PC-3 (cell line): Measurements from ENCODE around the gene PCDH15.

Source experiments
- EZH2 ChIP-seq: fragments of 300-600 bp; sonication (generic); IDR thresholded peaks from one replicate; pipeline ENCODE4 v1.6.1; 2017; ENCODE audit warnings: antibody characterized with exemption, mild to moderate bottlenecking, low read length; ENCODE audit not compliant: unreplicated experiment
- EZH2phosphoT487 ChIP-seq: fragments of 300-600 bp; sonication (generic); IDR thresholded peaks from 2 replicates; pipeline ENCODE4 v1.6.1; 2018; ENCODE audit warnings: mild to moderate bottlenecking, antibody characterized with exemption, low read length, borderline replicate concordance
- TF ChIP-seq, protein P1 (sequence below): fragments of 300-600 bp; sonication (generic); conservative IDR thresholded peaks from 2 replicates; pipeline ENCODE4 v1.5.1; 2017; ENCODE audit warnings: antibody characterized with exemption, low read depth, mild to moderate bottlenecking, low read length

DNA sequence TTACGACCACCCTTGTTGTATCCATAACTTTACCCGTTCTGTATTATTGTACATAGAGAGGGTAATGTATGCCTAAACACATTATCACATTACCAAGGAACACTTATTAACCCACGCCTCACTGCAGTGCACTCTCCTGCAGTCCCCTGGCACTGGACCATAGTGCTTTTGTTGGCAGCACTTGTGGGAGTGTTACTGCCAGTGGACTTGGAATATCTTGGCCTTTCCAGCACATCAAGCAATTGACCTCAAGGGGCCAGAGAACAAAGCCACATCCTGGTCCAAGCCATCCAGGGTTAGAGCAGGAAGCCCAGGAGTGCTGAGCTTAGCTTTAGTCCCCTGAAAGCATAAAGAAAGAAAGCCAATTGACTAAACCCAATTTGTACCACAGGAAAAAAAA, 304.2 kb downstream of the PCDH15 start:
- TF ChIP-seq, protein P1, sequence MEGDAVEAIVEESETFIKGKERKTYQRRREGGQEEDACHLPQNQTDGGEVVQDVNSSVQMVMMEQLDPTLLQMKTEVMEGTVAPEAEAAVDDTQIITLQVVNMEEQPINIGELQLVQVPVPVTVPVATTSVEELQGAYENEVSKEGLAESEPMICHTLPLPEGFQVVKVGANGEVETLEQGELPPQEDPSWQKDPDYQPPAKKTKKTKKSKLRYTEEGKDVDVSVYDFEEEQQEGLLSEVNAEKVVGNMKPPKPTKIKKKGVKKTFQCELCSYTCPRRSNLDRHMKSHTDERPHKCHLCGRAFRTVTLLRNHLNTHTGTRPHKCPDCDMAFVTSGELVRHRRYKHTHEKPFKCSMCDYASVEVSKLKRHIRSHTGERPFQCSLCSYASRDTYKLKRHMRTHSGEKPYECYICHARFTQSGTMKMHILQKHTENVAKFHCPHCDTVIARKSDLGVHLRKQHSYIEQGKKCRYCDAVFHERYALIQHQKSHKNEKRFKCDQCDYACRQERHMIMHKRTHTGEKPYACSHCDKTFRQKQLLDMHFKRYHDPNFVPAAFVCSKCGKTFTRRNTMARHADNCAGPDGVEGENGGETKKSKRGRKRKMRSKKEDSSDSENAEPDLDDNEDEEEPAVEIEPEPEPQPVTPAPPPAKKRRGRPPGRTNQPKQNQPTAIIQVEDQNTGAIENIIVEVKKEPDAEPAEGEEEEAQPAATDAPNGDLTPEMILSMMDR, result no peak
- TF ChIP-seq EZH2, result no peak
- no peak for TF ChIP-seq EZH2phosphoT487
